CD14-positive monocyte (primary cell): ENCODE data around the gene UGT1A6. TPM values are rescaled to one million over a fixed set of nuclear protein-coding genes. Genes with fewer than 3 reads are reported as not detected.
A peak's percentile ranks its signal among the peaks of the same experiment; 100 is the strongest.

Source experiments
- DNase-seq, 3 donors: peaks; one replicate each; pipeline ENCODE4 v3.0.0-alpha.2; 2011 to 2022
- H2AFZ ChIP-seq: 2 replicates; pipeline ENCODE4 v1.6.0; 2012; ENCODE audit warnings: mild to moderate bottlenecking, low read depth, low read length, inconsistent platforms; ENCODE audit not compliant: insufficient read depth, poor library complexity, severe bottlenecking
- H3K27ac ChIP-seq, 2 donors: 1 replicate in 1 of 2; 2 replicates in 1 of 2; pipeline ENCODE4 v1.5.1; 2012 to 2013; ENCODE audit warnings: low read length in 2 of 2, control low read depth in 1 of 2, inconsistent platforms in 1 of 2, low read depth in 1 of 2, mild to moderate bottlenecking in 1 of 2
- H3K27me3 ChIP-seq, 2 donors: one replicate each; pipeline versions ENCODE4 v1.6.0 to v1.6.1; 2011 to 2013; ENCODE audit warnings: low read length in 2 of 2; ENCODE audit not compliant: control insufficient read depth in 2 of 2, insufficient read depth in 2 of 2
- H3K36me3 ChIP-seq, 2 donors: replicated peaks in 1 of 2; 1 replicate in 1 of 2; 2 replicates in 1 of 2; pipeline versions ENCODE4 v1.5.1 to v1.6.1; 2012 to 2013; ENCODE audit warnings: low read length in 2 of 2, control low read depth in 1 of 2, inconsistent platforms in 1 of 2, mild to moderate bottlenecking in 1 of 2; ENCODE audit not compliant: insufficient read depth in 2 of 2, control insufficient read depth in 1 of 2
- H3K4me1 ChIP-seq, 2 donors: 1 replicate in 1 of 2; 2 replicates in 1 of 2; pipeline versions ENCODE4 v1.5.1 to v1.6.1; 2012 to 2013; ENCODE audit warnings: low read length in 2 of 2, control low read depth in 1 of 2, inconsistent platforms in 1 of 2, mild to moderate bottlenecking in 1 of 2, moderate library complexity in 1 of 2; ENCODE audit not compliant: insufficient read depth in 2 of 2, control insufficient read depth in 1 of 2
- H3K4me2 ChIP-seq: replicated peaks from 2 replicates; pipeline ENCODE3; 2012; ENCODE audit warnings: low read length, moderate library complexity, mild to moderate bottlenecking; ENCODE audit not compliant: poor library complexity, severe bottlenecking; ENCODE audit errors: extremely low read depth
- H3K4me3 ChIP-seq, 3 experiments: fragments of 200-600 bp in 1 of 3; sonication (generic) in 1 of 3; replicated peaks in 1 of 3; 1 replicate in 2 of 3; 2 replicates in 1 of 3; pipeline ENCODE4 v1.5.1; 2011 to 2013; ENCODE audit warnings: low read length in 3 of 3, mild to moderate bottlenecking in 3 of 3, control low read depth in 2 of 3, low read depth in 2 of 3, inconsistent platforms in 1 of 3, moderate library complexity in 1 of 3
- H3K79me2 ChIP-seq: 2 replicates; pipeline ENCODE4 v1.6.0; 2012; ENCODE audit warnings: mild to moderate bottlenecking, control low read depth, inconsistent platforms, low read length, moderate library complexity; ENCODE audit not compliant: insufficient read depth
- H3K9ac ChIP-seq: 2 replicates; pipeline ENCODE4 v1.6.0; 2017; ENCODE audit warnings: low read length, mild to moderate bottlenecking; ENCODE audit not compliant: insufficient read depth, poor library complexity, severe bottlenecking
- H3K9me3 ChIP-seq, 2 donors: replicated peaks in 1 of 2; 1 replicate in 1 of 2; 2 replicates in 1 of 2; pipeline versions ENCODE4 v1.5.1 to v1.6.1; 2012 to 2013; ENCODE audit warnings: low read length in 2 of 2, control low read depth in 1 of 2; ENCODE audit not compliant: control insufficient read depth in 1 of 2, insufficient read depth in 1 of 2
- H4K20me1 ChIP-seq: 2 replicates; pipeline ENCODE4 v1.6.0; 2012; ENCODE audit warnings: mild to moderate bottlenecking, low read length, control low read depth, moderate library complexity; ENCODE audit not compliant: insufficient read depth
- H3K27ac Mint-ChIP-seq, 7 donors: one replicate each; pipeline ENCODE4 v1.8.0; 2020; ENCODE audit warnings: mild to moderate bottlenecking in 7 of 7, mixed read lengths in 7 of 7, moderate library complexity in 6 of 7, inconsistent platforms in 2 of 7
- H3K27me3 Mint-ChIP-seq, 3 donors: one replicate each; pipeline ENCODE4 v1.8.0; 2021 to 2022; ENCODE audit warnings: low read depth in 3 of 3, mild to moderate bottlenecking in 3 of 3, mixed read lengths in 3 of 3, moderate library complexity in 3 of 3, inconsistent platforms in 1 of 3
- H3K36me3 Mint-ChIP-seq, 2 donors: one replicate each; pipeline ENCODE4 v1.8.0; 2020; ENCODE audit warnings: mixed read lengths in 2 of 2, inconsistent platforms in 1 of 2, mild to moderate bottlenecking in 1 of 2
- H3K4me1 Mint-ChIP-seq: one replicate; pipeline ENCODE4 v1.8.0; 2020; ENCODE audit warnings: mild to moderate bottlenecking, mixed read lengths
- H3K4me3 Mint-ChIP-seq, 2 donors: one replicate each; pipeline ENCODE4 v1.8.0; 2020; ENCODE audit warnings: mild to moderate bottlenecking in 2 of 2, mixed read lengths in 2 of 2, moderate library complexity in 1 of 2
- H3K9me3 Mint-ChIP-seq, 7 donors: one replicate each; pipeline ENCODE4 v1.8.0; 2020 to 2022; ENCODE audit warnings: mixed read lengths in 7 of 7, mild to moderate bottlenecking in 6 of 7, moderate library complexity in 6 of 7, inconsistent platforms in 2 of 7
- WGBS: methylation state at CpG from one replicate; pipeline ENCODE4 v1.1.5; 2013; ENCODE audit warnings: missing lambda C conversion rate; ENCODE audit not compliant: insufficient coverage; 5-methylcytosine and 5-hydroxymethylcytosine counted together
- intact Hi-C, 2 donors: fragments of 100-400 bp; cut with micrococcal nuclease; formaldehyde crosslinking; loops; one replicate each; pipeline versions ENCODE4 v1.15.0 to v1.15.1; 2023
- polyA plus RNA-seq, 3 donors: library from polyadenylated mRNA; depleted of rRNA in 1 of 3; unstranded in 2 of 3; stranded (reverse) in 1 of 3; fragments of 300-500 nt in 2 of 3; fragments of >200 nt in 1 of 3; fragmentation: Illumina TruSeq in 2 of 3; gene quantifications; 1 replicate in 2 of 3; 2 replicates in 1 of 3; pipeline ENCODE4 v1.2.3, GENCODE V29; 2012 to 2021
- TF ChIP-seq, protein P1 (sequence below): fragments of 200-600 bp; IDR thresholded peaks from one replicate; pipeline ENCODE4 v1.8.0; 2022; ENCODE audit warnings: antibody characterized with exemption, mild to moderate bottlenecking

Gene UGT1A6
- polyA plus RNA-seq, 3 donors = not detected

DNA sequence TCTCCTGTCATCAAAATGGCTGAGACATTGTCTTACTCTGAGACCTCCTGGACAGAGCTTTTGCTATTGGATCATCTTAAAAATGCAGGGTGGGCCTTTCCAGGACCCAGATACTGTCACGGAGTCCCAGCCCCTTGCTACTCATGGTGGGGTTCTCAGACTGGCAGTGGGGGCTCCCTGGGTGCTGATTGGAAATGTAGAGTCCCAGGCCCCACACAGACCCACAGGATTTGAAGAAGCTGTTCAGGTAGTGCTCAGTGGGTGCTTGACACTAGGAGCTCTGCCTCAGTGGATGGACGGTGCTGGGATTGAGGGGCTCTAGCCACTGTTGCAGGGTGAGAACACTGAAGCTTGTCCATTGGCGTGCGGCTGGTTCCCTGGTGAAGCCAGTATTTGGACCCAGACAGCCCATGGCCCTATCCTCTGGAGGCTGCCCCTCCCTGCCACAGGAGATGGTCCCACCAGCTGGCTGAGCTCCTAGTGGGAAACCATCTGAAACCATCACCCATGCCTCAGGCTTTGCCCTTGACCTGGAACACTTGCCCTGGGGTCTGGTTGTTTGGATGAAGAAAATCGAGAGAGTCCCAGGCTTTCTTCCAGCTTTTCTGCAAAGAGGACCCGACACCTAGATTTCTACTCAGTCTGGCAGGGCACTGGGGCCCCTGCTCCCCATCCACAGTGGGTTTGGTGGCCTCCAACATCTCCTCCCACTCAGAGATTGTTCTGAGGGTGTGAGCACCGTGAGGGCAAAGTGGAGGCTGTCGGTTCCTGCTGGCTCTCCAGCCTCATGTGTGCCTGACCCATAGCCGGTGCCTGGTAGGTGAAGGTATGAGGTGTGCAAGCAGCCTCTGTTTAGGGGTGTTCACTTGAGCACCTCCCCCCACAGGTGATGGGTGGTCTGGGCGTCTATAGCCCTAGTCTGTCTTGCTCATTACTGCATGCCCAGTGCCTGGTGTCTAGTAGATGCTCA lies 115.6 kb downstream of the UGT1A6 start:
- Histone ChIP-seq H3K9me3 (no peaks in the 10 kb centered on the region), H3K4me1 (no peaks in the 10 kb centered on the region), H3K9ac (no peak overlapping the region), H3K4me3 (no peak overlapping the region), H4K20me1 (no peaks in the 10 kb centered on the region), H3K4me2 (no peak overlapping the region), H3K27ac (no peak overlapping the region), H3K36me3 (no peaks in the 10 kb centered on the region), H2AFZ (no peak overlapping the region), H3K79me2 (no peaks in the 10 kb centered on the region), H3K27me3 (no peaks in the 10 kb centered on the region)
- no peaks in the 10 kb centered on the region for H3K4me1 Mint-ChIP-seq
- H3K9me3 Mint-ChIP-seq = peaks cover 0 to 5% (median 2%) of the 10 kb centered on the region in 7 donors
- H3K36me3 Mint-ChIP-seq = no peaks in the 10 kb centered on the region
- no peak overlapping the region for H3K27ac Mint-ChIP-seq
- H3K4me3 Mint-ChIP-seq = peak overlapping the region in 1 of 2 donors; percentile 14
- TF ChIP-seq, protein P1, sequence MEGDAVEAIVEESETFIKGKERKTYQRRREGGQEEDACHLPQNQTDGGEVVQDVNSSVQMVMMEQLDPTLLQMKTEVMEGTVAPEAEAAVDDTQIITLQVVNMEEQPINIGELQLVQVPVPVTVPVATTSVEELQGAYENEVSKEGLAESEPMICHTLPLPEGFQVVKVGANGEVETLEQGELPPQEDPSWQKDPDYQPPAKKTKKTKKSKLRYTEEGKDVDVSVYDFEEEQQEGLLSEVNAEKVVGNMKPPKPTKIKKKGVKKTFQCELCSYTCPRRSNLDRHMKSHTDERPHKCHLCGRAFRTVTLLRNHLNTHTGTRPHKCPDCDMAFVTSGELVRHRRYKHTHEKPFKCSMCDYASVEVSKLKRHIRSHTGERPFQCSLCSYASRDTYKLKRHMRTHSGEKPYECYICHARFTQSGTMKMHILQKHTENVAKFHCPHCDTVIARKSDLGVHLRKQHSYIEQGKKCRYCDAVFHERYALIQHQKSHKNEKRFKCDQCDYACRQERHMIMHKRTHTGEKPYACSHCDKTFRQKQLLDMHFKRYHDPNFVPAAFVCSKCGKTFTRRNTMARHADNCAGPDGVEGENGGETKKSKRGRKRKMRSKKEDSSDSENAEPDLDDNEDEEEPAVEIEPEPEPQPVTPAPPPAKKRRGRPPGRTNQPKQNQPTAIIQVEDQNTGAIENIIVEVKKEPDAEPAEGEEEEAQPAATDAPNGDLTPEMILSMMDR = no peak
- 87% methylated on average over 5 of the region's 10 CpGs for WGBS
- DNase-seq = no peak
- intact Hi-C loops = no loop called here
- H3K27me3 Mint-ChIP-seq = peaks cover 2 to 5% (median 3%) of the 10 kb centered on the region in 3 donors

DNA sequence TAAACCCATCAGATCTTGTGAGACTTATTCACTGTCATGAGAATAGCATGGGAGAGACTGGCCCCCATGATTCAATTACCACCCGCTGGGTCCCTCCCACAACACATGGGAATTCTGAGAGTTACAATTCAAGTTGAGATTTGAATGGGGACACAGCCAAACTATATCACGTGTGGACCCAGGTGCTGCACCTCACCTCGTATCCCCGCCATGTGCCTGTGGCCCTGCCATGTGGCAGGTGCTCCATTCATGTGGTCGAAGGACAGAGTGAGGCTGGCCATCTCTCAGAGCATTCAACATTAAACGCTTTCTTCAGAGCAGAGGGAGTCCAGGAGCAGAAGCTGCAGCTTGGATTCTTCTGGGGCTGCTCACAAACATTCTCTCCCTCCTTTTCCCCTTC lies 117.7 kb downstream of the UGT1A6 start:
- H3K4me2 ChIP-seq = no peak overlapping the region
- 87% methylated on average over 5 of the region's 6 CpGs for WGBS

More for the DNA sequence above, 117.7 kb downstream of the UGT1A6 start:
- Histone ChIP-seq H3K4me1 (no peaks in the 10 kb centered on the region), H3K27ac (no peak overlapping the region), H3K27me3 (no peaks in the 10 kb centered on the region), H3K79me2 (no peaks in the 10 kb centered on the region), H3K4me3 (no peak overlapping the region), H3K9me3 (no peaks in the 10 kb centered on the region), H3K36me3 (no peaks in the 10 kb centered on the region), H4K20me1 (no peaks in the 10 kb centered on the region), H2AFZ (no peak overlapping the region), H3K9ac (no peak overlapping the region)
- Mint-ChIP-seq H3K27me3 (peaks cover 2 to 5% (median 5%) of the 10 kb centered on the region in 3 donors), H3K4me1 (no peaks in the 10 kb centered on the region), H3K27ac (no peak overlapping the region), H3K9me3 (peaks cover 0 to 6% (median 2%) of the 10 kb centered on the region in 7 donors), H3K4me3 (no peak overlapping the region), H3K36me3 (no peaks in the 10 kb centered on the region)
- intact Hi-C loops = no loop called here
- TF ChIP-seq, protein P1 = no peak
- DNase-seq = no peak
